ENCODE results near the gene PURA. TPM values are rescaled to one million over a fixed set of nuclear protein-coding genes. Genes with fewer than 3 reads are reported as not detected.

Gene PURA
- total RNA-seq: 5.2 and 6.1 TPM in 2 replicates

GRCh38 chr5:140113699-140114263 lies at the start of gene PURA:
TSS of gene PURA (plus strand) at chr5:140114109. CDS start at chr5:140114182, 73 bp downstream.

GRCh38 chr5:140125637-140126036 lies 11.7 kb downstream of the PURA start, which contains the start of gene IGIP:
TSS of gene IGIP (plus strand) at chr5:140125937. CDS start at chr5:140128477, 2,540 bp downstream.

GRCh38 chr5:140174465-140175366 lies 60.8 kb downstream of the PURA start, which contains the start of gene CYSTM1:
TSS of gene CYSTM1 (plus strand) at chr5:140175188. CDS start at chr5:140194466, 19,278 bp downstream.

Other genes with a start within 250 kb of the PURA start
- gene NRG2, start 70.8 kb upstream of the PURA start, total RNA-seq: 0.05 TPM in 1 of 2 replicates, not detected in the other
- gene IGIP, start 11.8 kb downstream of the PURA start, total RNA-seq: 0.70 and 1.1 TPM in 2 replicates
- 19.0 and 27.5 TPM in 2 replicates for gene CYSTM1, start 61.1 kb downstream of the PURA start, total RNA-seq
- 87.7 and 92.6 TPM in 2 replicates for gene PFDN1, start 189.0 kb downstream of the PURA start, total RNA-seq
- 16.0 and 18.1 TPM in 2 replicates for gene HBEGF, start 232.5 kb downstream of the PURA start, total RNA-seq
- gene SLC4A9, start 246.1 kb downstream of the PURA start, total RNA-seq: not detected in 2 replicates